ENCODE data around the gene FBXO42.
"Not testable (repeated sequence)": the region's sequence is repeated elsewhere in the genome, so short reads cannot be mapped to it uniquely, and the experiment has no call there.

The FBXO42 gene

DNA sequence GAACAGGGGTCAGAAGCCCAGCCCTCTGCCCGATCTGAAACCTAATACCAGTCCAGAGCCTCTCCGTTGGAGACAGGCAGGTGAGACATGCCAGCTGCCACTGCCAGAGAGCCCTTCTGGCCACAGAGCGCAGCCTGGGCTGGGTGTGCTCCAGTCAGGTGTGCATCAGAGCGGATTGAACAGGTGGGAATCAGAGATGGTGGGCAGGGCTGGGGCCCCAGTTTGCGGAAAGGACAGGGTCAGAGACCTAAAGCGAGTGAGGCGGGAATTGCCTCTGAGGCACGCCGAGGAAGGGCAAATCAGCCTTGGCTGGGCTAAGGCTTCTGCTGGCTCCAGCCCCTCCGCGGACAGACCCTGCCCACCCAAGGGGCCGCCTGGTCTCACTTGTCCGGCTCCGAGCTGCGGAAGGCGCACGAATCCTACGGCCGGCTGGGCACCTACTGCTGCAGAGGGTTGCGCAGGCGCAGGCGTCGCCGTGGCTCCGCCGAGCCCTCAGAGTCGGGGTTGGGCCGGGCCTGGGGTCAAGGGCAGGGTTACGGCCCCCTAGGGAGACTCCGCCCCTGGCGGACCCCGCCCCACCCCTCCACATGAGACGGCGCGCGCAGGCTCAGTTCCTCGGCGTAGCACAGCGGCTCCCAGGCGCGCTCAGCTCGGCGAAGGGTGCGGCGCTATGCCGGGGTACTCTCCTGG is 125.6 kb downstream of the FBXO42 start:
- Histone ChIP-seq H3K9me3 (ENCODE audit: control insufficient read depth, low read length) (no peaks in the 10 kb centered on the region), H3K27me3 (ENCODE audit: control insufficient read depth, insufficient read depth, low read length) (peaks cover 14% of the 10 kb centered on the region), H3K36me3 (ENCODE audit: control insufficient read depth, insufficient read depth, low read length) (no peaks in the 10 kb centered on the region), H3K9ac (ENCODE audit: low read length) (peak overlapping the region; percentile 47), H3K4me1 (ENCODE audit: control insufficient read depth, insufficient read depth, low read length) (peaks cover 8% of the 10 kb centered on the region), H3K4me3 (ENCODE audit: low read length) (peak overlapping the region; percentile 46)

DNA sequence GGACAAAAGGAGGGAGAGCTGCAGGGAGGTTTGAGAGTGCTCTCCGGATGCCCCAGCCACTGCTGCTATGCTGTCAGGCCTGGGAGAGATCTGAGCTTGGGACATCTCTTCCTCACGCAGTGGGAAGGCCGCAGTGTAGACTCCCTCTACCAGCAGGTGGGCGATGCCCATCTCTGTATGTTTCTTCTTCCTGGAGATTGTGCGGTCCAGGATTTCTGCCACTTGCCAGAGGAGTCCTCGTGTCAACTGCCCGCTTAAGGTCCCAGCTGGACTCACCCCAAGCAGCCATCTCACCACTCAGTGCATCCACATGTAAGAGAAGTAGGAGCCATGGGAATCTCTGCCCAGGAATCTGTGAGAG is 126.2 kb downstream of the FBXO42 start:
- Histone ChIP-seq H3K36me3 (ENCODE audit: control insufficient read depth, insufficient read depth, low read length) (no peaks in the 10 kb centered on the region), H3K9me3 (ENCODE audit: control insufficient read depth, low read length) (no peaks in the 10 kb centered on the region), H3K4me3 (ENCODE audit: low read length) (peak overlapping the region; percentile 46), H3K9ac (ENCODE audit: low read length) (peak overlapping the region; percentile 47), H3K4me1 (ENCODE audit: control insufficient read depth, insufficient read depth, low read length) (peaks cover 8% of the 10 kb centered on the region), H3K27me3 (ENCODE audit: control insufficient read depth, insufficient read depth, low read length) (peaks cover 14% of the 10 kb centered on the region)

DNA sequence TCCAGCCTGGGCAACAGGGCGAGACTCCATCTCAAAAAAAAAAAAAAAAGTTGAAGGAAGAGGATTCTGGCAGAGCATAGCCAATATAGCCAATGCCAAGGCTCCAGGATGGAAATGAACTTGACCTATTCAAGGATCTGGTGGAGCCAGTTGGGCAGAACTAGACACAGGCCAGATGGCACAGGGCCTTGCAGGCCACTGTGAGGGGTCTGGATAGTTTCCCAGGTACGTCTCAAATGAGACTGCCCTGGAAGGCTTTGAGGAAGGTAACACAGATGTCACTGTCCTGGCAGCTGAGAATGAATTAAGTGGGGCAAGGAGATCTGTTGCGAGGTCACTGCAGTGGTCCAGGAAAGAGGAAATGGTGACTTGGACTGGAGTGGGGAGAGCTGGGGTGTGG is 127.8 kb downstream of the FBXO42 start:
- no peak overlapping the region for H3K9ac ChIP-seq (ENCODE audit: low read length)
- no peaks in the 10 kb centered on the region for H3K36me3 ChIP-seq (ENCODE audit: control insufficient read depth, insufficient read depth, low read length)
- no peak overlapping the region for H3K4me3 ChIP-seq (ENCODE audit: low read length)
- H3K27me3 ChIP-seq (ENCODE audit: control insufficient read depth, insufficient read depth, low read length) = peaks cover 14% of the 10 kb centered on the region
- H3K4me1 ChIP-seq (ENCODE audit: control insufficient read depth, insufficient read depth, low read length) = peaks cover 12% of the 10 kb centered on the region
- H3K9me3 ChIP-seq (ENCODE audit: control insufficient read depth, low read length) = no peaks in the 10 kb centered on the region

DNA sequence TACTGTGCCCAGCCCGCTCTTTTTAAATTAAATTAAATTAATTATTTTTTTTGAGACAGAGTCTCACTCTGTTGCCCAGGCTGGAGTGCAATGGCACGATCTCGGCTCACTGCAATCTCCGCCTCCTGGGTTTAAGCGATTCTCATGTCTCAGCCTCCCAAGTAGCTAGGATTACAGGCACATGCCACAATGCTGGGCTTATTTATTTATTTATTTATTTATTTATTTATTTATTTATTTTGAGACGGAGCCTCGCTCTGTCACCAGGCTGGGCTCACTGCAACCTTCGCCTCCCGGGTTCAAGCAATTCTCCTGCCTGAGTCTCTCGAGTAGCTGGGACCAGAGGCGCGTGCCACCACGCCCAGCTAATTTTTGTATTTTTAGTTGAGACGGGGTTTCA is 129.6 kb downstream of the FBXO42 start:
- Histone ChIP-seq H3K4me1 (ENCODE audit: control insufficient read depth, insufficient read depth, low read length) (peaks cover 22% of the 10 kb centered on the region), H3K27me3 (ENCODE audit: control insufficient read depth, insufficient read depth, low read length) (peaks cover 11% of the 10 kb centered on the region)
- H3K9ac ChIP-seq (ENCODE audit: low read length); H3K4me3 ChIP-seq (ENCODE audit: low read length); H3K9me3 ChIP-seq (ENCODE audit: control insufficient read depth, low read length); H3K36me3 ChIP-seq (ENCODE audit: control insufficient read depth, insufficient read depth, low read length): not testable (repeated sequence)

DNA sequence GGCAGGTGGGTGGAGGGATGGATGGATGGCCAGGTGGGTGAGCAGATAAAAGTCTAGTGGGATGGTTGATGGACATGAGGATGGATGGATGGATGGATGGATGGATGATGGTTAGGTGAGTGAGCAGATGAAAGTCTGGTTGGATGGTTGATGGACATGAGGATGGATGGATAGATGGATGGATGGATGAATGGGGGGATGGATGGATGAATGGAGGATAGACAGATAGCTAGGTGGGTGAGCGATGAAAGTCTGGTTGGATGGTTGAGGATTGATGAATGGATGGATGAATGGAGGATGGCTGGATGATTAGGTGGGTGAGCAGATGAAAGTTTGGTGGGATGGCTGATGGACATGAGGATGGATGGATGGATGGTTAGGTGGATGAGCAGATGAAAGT is 130.8 kb downstream of the FBXO42 start:
- Histone ChIP-seq H3K4me1 (ENCODE audit: control insufficient read depth, insufficient read depth, low read length) (peaks cover 28% of the 10 kb centered on the region), H3K9me3 (ENCODE audit: control insufficient read depth, low read length) (no peaks in the 10 kb centered on the region), H3K9ac (ENCODE audit: low read length) (no peak overlapping the region), H3K27me3 (ENCODE audit: control insufficient read depth, insufficient read depth, low read length) (peaks cover 6% of the 10 kb centered on the region), H3K36me3 (ENCODE audit: control insufficient read depth, insufficient read depth, low read length) (no peaks in the 10 kb centered on the region), H3K4me3 (ENCODE audit: low read length) (no peak overlapping the region)

DNA sequence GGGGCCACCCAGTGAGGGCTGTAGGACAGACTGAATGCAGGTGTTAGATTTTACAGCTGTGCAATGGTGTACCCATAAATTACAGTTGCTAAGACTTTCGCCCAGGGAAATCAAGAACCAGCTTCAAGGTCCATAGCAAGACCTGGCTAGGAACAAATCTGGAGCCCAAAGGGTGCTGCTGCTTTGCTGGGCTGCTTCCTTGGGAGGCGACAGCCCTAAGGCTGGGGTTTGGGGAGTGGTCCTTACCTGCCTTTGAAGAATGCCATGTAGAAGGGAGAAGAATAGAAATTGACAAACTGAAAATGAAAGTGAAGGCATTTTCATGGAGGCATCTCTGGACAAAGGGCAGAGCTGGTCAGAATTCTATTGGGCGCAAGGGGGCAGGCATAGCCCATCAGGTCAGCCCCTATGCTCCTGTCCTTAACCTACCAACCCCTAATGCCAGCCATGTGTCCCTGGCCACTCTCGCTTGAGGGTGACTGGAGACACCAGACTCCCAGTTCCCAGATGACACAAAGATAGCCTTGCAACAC is 132.2 kb downstream of the FBXO42 start:
- H3K36me3 ChIP-seq (ENCODE audit: control insufficient read depth, insufficient read depth, low read length) = no peaks in the 10 kb centered on the region

DNA sequence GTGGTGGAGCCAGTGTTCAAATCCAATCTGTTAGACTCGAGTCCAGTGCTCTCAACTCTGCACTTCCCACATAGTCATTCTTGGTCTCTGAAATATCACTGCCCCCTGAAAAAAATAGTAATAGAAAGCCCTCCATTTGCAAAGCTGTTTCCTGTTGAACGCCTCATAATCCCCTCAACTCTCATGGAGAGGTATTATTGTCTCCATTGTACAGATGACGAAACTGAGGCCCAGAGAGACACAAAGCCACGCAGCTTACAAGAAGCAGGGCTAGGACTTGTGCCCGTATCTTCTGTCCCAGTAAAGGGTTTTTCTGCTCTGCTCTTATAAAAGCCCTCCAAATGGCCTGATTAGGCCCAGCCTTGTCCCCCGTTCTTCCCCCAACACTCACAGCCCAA is 133.6 kb downstream of the FBXO42 start:
- Histone ChIP-seq H3K4me3 (ENCODE audit: low read length) (no peak overlapping the region), H3K27me3 (ENCODE audit: control insufficient read depth, insufficient read depth, low read length) (no peaks in the 10 kb centered on the region), H3K9ac (ENCODE audit: low read length) (no peak overlapping the region), H3K36me3 (ENCODE audit: control insufficient read depth, insufficient read depth, low read length) (no peaks in the 10 kb centered on the region), H3K4me1 (ENCODE audit: control insufficient read depth, insufficient read depth, low read length) (peaks cover 28% of the 10 kb centered on the region), H3K9me3 (ENCODE audit: control insufficient read depth, low read length) (no peaks in the 10 kb centered on the region)

More for the DNA sequence above, 132.2 kb downstream of the FBXO42 start:
- peaks cover 25% of the 10 kb centered on the region for H3K4me1 ChIP-seq (ENCODE audit: control insufficient read depth, insufficient read depth, low read length)
- no peaks in the 10 kb centered on the region for H3K27me3 ChIP-seq (ENCODE audit: control insufficient read depth, insufficient read depth, low read length)
- H3K9ac ChIP-seq (ENCODE audit: low read length) = no peak overlapping the region
- no peak overlapping the region for H3K4me3 ChIP-seq (ENCODE audit: low read length)
- H3K9me3 ChIP-seq (ENCODE audit: control insufficient read depth, low read length) = no peaks in the 10 kb centered on the region

DNA sequence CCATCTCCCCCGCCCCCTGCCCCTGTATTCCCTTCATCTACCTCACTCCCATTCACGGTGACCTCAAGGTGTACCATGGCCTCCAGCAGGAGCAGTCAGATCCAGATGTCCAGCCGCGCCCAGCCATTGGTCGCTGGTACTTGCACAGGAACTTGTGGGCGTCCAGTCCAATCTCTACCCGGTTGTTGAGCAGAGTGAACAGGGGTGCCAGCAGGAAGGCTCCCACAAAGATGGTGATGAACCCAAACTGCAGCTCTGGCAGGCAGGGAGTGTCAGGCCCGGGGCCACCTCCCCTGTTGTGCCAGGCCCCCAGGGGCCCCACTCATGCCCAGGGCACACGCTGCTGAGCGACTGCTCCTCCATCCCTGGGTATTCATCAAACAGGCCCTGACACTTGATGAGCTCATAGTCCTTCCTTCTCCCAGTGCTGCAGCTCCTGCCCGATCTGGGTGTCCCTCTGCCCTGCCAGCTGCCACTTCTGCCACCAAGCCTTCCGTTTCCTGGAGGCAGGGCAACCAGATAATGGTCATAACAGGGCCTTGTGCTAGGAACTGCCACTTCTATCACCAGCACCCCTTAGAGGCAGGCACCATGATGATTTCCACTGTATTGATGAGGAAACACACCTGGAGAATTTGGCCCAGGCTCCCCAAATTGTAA is 134.1 kb downstream of the FBXO42 start:
- H3K4me3 ChIP-seq (ENCODE audit: low read length) = no peak overlapping the region
- no peaks in the 10 kb centered on the region for H3K27me3 ChIP-seq (ENCODE audit: control insufficient read depth, insufficient read depth, low read length)
- H3K4me1 ChIP-seq (ENCODE audit: control insufficient read depth, insufficient read depth, low read length) = peaks cover 28% of the 10 kb centered on the region
- H3K36me3 ChIP-seq (ENCODE audit: control insufficient read depth, insufficient read depth, low read length) = no peaks in the 10 kb centered on the region
- H3K9me3 ChIP-seq (ENCODE audit: control insufficient read depth, low read length) = no peaks in the 10 kb centered on the region
- peak overlapping the region; percentile 54 for H3K9ac ChIP-seq (ENCODE audit: low read length)

DNA sequence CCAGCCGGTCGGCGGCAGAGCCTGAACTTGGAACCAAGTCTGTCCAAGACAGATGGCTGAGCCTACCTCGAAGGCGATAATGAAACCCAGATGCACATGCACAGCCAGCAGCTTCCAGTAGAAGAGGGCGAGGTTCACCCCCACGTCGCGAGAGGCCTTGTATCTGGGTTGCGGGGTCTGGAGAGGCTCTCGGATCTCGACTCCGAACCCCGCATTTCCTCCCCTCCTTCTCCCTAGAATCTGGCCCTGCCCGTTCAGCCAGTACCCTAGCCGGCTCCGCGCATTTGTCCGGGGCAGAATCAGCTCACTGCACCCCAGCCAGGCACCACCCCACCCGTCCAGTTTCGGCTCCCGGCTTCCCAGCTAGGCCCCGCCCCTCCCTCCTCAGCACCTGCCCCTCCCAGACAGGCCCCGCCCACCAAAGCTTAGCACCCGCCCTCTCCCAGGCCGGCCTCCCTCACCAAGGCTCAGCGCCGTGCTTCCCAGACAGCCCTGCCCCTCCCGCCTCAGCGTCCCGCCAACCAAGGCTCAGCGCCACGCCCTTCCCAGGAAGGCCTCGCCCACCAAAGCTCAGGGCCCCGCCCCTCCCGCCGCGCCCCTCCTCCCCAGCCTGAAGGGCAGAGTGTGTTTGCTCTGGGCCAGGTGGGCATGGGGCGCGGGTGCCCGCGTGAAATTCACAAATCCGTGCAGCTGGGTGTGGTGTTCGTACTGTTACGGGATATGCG is 135.1 kb downstream of the FBXO42 start:
- Histone ChIP-seq H3K4me1 (ENCODE audit: control insufficient read depth, insufficient read depth, low read length) (peaks cover 37% of the 10 kb centered on the region), H3K9me3 (ENCODE audit: control insufficient read depth, low read length) (no peaks in the 10 kb centered on the region), H3K27me3 (ENCODE audit: control insufficient read depth, insufficient read depth, low read length) (no peaks in the 10 kb centered on the region), H3K36me3 (ENCODE audit: control insufficient read depth, insufficient read depth, low read length) (no peaks in the 10 kb centered on the region), H3K4me3 (ENCODE audit: low read length) (peak overlapping the region; percentile 83), H3K9ac (ENCODE audit: low read length) (peak overlapping the region; percentile 67)

DNA sequence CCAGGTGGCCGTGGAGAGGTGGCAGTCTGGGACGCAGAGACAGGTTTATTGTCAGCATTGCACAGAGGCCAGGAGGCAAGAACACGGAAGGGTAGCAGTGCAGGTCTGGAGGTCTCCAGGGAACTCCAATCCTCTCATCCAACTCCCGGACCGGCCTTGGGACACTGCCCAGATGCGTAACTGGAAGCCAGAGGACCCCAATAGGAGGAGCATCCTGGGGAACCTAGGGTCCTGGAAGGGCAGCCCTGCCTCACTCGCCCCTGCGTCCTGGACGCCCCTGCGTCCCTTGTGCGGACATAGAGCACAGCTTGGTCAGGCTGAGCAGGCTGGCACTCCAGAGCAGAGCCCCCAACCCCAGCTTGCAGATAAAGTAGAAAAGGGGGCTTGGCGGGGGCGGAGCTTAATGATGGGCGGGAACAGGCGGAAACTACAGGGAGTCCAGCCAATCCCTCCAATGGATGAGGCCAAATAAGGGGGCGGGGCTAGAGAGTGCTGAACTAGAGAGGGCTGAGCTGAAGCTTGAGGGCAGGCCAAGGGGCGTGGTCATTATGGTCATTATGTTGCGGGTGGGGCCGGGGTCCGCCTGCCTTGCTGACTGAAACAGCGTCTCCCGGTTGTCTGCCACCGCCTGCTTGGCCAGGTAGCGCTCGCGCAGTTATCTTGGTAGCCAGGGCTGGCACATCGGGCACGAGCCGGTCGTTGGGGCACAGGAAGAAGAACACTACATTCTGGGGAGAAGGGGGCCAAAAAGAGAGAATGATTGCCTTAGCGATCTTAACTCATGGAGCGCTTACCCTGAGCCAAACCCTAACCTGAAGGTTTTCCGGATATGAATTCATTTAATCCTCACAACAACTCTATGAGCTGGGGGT is 136.2 kb downstream of the FBXO42 start:
- Histone ChIP-seq H3K36me3 (ENCODE audit: control insufficient read depth, insufficient read depth, low read length) (no peaks in the 10 kb centered on the region), H3K4me1 (ENCODE audit: control insufficient read depth, insufficient read depth, low read length) (peaks cover 44% of the 10 kb centered on the region), H3K4me3 (ENCODE audit: low read length) (peak overlapping the region; percentile 83), H3K9ac (ENCODE audit: low read length) (peak overlapping the region; percentile 67), H3K27me3 (ENCODE audit: control insufficient read depth, insufficient read depth, low read length) (no peaks in the 10 kb centered on the region), H3K9me3 (ENCODE audit: control insufficient read depth, low read length) (no peaks in the 10 kb centered on the region)

DNA sequence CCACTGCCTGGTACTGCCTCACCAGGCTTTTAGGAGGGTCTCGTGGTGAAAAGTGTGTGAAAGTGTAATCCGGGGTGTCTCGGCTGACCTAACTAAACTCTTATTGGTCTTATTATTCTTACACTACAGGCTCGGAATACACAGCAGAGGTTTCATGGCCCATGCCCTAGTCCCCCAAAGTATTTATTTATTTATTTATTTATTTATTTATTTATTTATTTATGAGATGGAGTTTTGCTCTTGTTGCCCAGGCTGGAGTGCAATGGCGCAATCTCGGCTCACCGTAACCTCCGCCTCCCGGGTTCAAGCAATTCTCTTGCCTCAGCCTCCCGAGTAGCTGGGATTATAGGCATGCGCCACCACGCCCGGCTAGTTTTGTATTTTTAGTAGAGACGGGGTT is 137.0 kb downstream of the FBXO42 start:
- H3K36me3 ChIP-seq (ENCODE audit: control insufficient read depth, insufficient read depth, low read length); H3K27me3 ChIP-seq (ENCODE audit: control insufficient read depth, insufficient read depth, low read length); H3K9ac ChIP-seq (ENCODE audit: low read length); H3K4me3 ChIP-seq (ENCODE audit: low read length); H3K9me3 ChIP-seq (ENCODE audit: control insufficient read depth, low read length): not testable (repeated sequence)
- peaks cover 46% of the 10 kb centered on the region for H3K4me1 ChIP-seq (ENCODE audit: control insufficient read depth, insufficient read depth, low read length)
